GM12865 (cell line): ENCODE results near the gene RAET1E.
A peak's percentile ranks its signal among the peaks of the same experiment; 100 is the strongest.
"Not testable (repeated sequence)": the region's sequence is repeated elsewhere in the genome, so short reads cannot be mapped to it uniquely, and the experiment has no call there.

ENCODE experiments used
- DNase-seq: peaks from one replicate; pipeline ENCODE4 v3.0.0; 2010; ENCODE audit warnings: low read depth
- H3K4me3 ChIP-seq: 2 replicates; pipeline ENCODE4 v1.5.1; 2011; ENCODE audit warnings: mild to moderate bottlenecking, low read depth, low read length, control low read depth
- TF ChIP-seq, protein P1 (sequence below): IDR thresholded peaks from 2 replicates; pipeline ENCODE4 v1.5.1; 2011; ENCODE audit warnings: low read length, control low read depth, low read depth, inconsistent platforms; ENCODE audit not compliant: insufficient read depth; ENCODE audit errors: missing control alignments

Gene RAET1E, protein sequence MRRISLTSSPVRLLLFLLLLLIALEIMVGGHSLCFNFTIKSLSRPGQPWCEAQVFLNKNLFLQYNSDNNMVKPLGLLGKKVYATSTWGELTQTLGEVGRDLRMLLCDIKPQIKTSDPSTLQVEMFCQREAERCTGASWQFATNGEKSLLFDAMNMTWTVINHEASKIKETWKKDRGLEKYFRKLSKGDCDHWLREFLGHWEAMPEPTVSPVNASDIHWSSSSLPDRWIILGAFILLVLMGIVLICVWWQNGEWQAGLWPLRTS

DNA sequence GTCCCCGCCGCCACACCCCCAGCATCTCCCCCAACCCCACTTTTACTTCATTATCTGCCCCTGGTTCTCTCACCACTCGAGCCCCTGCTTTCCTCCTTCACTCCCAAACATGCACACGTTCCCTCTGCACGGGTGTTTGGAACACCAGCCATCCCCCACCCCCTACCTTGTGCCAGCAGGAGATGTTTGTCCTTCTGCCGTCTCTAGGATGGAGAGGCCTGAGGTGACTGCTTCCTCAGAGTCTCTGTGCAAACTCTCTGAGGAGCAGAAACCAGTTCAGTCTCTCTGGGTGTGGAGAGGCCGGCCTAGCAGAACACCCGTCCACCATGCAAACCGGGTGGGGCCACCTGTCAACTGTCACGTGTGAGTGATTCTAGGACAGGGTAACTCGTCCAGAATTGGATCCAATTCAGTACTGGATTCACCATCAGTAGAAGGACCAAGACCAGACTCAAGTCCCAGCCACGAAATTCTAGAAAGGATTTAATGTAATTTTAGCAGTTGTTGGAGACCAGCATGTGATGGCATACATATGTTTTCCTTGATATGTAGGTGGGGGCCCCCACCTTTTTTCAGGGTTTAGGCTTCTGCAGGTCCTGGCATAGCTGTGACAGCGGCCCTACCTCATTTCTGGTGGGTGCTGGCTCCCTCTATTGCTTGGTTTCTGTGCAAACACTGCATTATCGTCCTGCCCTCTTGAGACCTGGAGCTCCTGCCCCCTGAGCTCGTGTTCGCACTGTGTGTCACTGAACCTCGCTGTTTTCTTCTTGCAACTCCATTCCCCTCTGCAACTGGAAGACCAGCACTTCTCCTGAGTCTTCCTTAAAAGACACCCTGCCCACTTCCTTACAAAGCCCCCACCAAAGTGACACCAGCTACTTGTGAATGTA lies at the start of gene RAET1E:
Gene RAET1E (minus strand): TSS at position 259 of the 890 bp plus-strand sequence. CDS start 7,212 bp downstream, outside the sequence.
- no peak for DNase-seq
- TF ChIP-seq, protein P1, sequence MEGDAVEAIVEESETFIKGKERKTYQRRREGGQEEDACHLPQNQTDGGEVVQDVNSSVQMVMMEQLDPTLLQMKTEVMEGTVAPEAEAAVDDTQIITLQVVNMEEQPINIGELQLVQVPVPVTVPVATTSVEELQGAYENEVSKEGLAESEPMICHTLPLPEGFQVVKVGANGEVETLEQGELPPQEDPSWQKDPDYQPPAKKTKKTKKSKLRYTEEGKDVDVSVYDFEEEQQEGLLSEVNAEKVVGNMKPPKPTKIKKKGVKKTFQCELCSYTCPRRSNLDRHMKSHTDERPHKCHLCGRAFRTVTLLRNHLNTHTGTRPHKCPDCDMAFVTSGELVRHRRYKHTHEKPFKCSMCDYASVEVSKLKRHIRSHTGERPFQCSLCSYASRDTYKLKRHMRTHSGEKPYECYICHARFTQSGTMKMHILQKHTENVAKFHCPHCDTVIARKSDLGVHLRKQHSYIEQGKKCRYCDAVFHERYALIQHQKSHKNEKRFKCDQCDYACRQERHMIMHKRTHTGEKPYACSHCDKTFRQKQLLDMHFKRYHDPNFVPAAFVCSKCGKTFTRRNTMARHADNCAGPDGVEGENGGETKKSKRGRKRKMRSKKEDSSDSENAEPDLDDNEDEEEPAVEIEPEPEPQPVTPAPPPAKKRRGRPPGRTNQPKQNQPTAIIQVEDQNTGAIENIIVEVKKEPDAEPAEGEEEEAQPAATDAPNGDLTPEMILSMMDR = no peak
- H3K4me3 ChIP-seq = no peak within 1 kb of the TSS

DNA sequence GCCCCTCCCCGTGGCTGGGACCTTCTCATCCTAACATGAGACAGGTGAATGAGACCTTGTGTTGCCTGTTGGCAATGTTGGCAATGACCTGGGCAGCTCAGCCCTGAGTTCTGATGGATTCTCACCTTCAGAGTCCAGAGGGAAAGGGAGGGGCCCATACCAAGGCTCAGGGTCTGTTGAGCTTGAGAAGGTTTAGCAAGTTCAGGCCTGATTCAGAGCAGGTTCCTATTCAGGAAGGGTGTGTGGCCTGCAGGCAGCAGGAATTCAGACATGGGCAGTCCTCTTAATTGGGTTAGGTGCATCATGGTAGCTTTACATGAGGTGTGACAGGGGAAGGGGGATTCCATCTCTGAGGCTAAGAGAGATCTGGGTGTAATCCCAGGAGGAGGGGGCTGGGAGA lies 49.6 kb upstream of the RAET1E start:
- DNase-seq, H3K4me3 ChIP-seq: not testable (repeated sequence)

DNA sequence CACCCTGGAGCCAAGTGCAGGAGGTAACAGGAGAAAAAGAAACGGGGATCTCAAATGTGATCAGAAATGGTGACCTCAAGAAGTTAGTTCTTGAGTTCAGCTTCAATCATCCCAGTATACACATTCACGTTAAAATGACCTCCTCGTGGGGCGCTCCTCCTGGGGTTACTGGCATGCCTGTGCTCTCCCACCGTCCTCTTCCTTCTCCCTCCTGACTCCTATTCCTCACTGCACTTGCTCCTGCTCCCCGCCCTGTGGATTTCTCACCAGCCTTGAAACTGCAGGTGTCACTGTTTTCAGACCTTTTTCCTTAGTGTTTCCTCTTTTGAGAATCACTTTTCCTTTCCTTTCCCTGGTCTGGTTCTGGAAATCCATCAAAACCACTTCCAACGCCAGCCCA lies 48.7 kb upstream of the RAET1E start:
- not testable (repeated sequence) for H3K4me3 ChIP-seq, DNase-seq

DNA sequence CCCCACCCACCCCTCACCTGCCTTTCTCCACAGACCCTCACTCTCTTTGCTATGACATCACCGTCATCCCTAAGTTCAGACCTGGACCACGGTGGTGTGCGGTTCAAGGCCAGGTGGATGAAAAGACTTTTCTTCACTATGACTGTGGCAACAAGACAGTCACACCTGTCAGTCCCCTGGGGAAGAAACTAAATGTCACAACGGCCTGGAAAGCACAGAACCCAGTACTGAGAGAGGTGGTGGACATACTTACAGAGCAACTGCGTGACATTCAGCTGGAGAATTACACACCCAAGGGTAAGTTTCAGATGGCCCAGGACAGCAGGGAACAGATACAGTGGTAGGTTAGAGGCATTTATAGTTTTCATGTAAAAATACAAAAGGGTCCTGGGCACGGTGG lies 47.4 kb upstream of the RAET1E start:
- not testable (repeated sequence) for H3K4me3 ChIP-seq, DNase-seq

DNA sequence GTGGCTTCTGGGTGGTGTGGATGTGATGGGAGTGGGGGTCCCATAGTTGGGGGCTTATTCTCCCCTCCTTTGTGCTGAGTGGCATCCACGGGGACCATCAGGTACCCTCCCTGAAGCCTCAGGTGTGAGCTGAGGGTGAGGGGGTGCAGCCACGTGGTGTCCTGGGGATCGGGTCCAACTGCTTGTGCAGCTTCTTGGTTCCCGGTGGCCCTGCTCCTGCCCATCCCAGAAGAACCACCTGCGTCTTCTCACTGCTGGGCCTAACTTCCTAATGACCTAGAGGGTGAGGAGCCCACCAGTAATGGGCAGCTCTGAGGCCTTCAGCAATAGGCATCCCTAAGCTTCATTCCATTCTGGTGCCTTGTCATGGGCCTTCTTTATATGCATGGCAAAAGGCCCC lies 45.4 kb upstream of the RAET1E start:
- H3K4me3 ChIP-seq, DNase-seq: not testable (repeated sequence)

DNA sequence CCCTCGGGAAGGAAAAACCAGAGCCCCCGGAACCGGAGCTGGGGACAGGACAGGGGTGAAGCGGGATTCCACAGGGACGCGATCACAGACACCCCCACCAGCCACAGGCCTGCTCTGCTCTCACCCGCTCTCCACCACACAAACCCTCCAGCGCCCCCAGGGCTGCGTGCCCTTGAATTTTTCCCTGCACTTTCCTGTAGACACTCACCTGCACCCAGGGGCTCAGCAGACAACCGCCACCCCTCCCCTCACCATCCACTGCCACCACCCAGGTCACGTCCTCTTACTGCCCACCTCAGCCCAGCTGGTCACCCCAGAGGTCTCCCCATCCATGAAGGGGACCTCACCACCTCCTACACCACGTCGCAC lies 44.5 kb upstream of the RAET1E start:
- DNase-seq = no peak
- no peak overlapping the region for H3K4me3 ChIP-seq
- TF ChIP-seq, protein P1 = no peak

DNA sequence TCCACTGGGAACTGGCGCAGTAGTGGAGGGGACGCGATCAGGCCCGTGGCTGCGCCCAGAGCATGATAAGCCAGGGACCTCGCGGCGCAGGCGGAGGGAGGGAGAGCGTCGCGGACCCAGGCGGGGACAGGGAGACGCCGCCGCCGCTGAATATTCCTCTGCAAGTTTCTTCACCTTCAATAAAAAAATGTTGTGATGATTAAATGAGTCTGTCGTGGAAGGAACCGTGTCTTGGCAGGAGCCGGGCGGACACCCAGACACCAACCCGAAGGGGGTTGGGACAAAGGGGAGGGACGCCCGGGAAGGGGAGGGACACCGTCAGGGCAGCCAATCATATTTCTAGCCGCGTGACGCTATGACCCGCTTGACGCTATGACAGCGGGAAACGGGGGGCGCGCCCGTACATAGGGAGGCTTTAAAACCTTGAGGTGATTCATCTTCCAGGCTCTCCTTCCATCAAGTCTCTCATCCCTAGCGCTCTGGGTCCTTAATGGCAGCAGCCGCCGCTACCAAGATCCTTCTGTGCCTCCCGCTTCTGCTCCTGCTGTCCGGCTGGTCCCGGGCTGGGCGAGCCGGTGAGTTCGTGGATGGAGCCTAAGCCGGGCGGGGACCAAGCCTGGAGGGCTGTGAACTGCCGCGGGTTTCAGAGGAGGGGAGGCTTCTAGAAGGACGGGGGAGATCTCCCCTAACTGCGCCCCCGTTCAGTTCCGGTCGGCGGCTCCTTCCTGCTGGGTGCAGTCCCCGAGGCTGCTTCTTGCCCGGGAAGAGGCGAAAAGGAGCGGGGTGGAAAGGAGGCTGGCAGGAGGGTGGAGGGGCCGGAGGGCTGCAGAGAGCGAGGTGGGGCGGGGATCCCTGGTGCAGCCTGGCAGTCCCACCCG lies 43.9 kb upstream of the RAET1E start, which contains the start of gene ULBP2:
Gene ULBP2 (plus strand): TSS at position 432 of the 878 bp plus-strand sequence. CDS start 59 bp downstream, at position 491.
- TF ChIP-seq, protein P1 = no peak
- peak within 1 kb of the TSS; percentile 35 for H3K4me3 ChIP-seq
- DNase-seq = peak; percentile 61

DNA sequence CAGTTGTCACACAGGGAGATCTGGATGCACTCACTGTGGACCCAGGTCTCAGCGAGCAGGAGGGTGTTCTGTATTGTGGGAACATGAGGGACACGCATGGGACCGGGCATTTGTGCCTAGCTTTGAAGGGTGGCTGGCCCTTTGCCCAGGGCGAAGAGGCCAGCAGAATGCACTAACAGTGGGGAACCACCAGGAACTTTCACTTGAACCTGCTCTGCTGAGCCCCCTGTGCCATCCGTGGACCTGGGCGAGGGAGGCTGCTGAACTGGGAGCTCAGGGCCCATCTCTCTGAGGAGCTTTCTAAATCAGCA lies 42.7 kb upstream of the RAET1E start:
- no peak overlapping the region for H3K4me3 ChIP-seq
- DNase-seq = no peak
- TF ChIP-seq, protein P1 = no peak
